ENCODE measurements around the gene SYT17.

The SYT17 gene

GRCh38 chr16:19316846-19317245 is 148.8 kb downstream of the SYT17 start:
- ATAC-seq = no peak
- no peak for TF ChIP-seq OSR1 (CRISPR knock-in tag; IDR thresholded peaks at IDR 0.05)
- no peak for TF ChIP-seq CSRNP3 (CRISPR knock-in tag; IDR thresholded peaks at IDR 0.05)
- no peak for TF ChIP-seq BACH2 (CRISPR knock-in tag; IDR thresholded peaks at IDR 0.05; ENCODE audit: borderline replicate concordance)
- no peak for TF ChIP-seq ZFP30 (CRISPR knock-in tag; IDR thresholded peaks at IDR 0.05)
- no peak for TF ChIP-seq ZFP3 (CRISPR knock-in tag; IDR thresholded peaks at IDR 0.05)
- TF ChIP-seq TCF4 (CRISPR knock-in tag; IDR thresholded peaks at IDR 0.05; ENCODE audit: borderline replicate concordance) = no peak
- no peak for TF ChIP-seq POU6F1 (CRISPR knock-in tag; IDR thresholded peaks at IDR 0.05; ENCODE audit: borderline replicate concordance, low read depth)
- TF ChIP-seq ZNF565 (CRISPR knock-in tag; conservative IDR thresholded peaks at IDR 0.05; ENCODE audit: low read depth) = no peak
- no peak for TF ChIP-seq TOX (CRISPR knock-in tag; IDR thresholded peaks at IDR 0.05; ENCODE audit: borderline replicate concordance)
- no peak for TF ChIP-seq SNAI2 (CRISPR knock-in tag; IDR thresholded peaks at IDR 0.05)
- TF ChIP-seq RARB (CRISPR knock-in tag; IDR thresholded peaks at IDR 0.05) = no peak
- TF ChIP-seq ARNTL (CRISPR knock-in tag; IDR thresholded peaks at IDR 0.05; ENCODE audit: borderline replicate concordance, low read depth) = no peak
- no peak for TF ChIP-seq ZNF8 (CRISPR knock-in tag; IDR thresholded peaks at IDR 0.05)
- no peak for TF ChIP-seq ZC3H10 (CRISPR knock-in tag; IDR thresholded peaks at IDR 0.05)
- TF ChIP-seq ISL1 (CRISPR knock-in tag; IDR thresholded peaks at IDR 0.05) = no peak
- no peak for TF ChIP-seq PPARA (CRISPR knock-in tag; IDR thresholded peaks at IDR 0.05; ENCODE audit: borderline replicate concordance)
- TF ChIP-seq ZNF70 (CRISPR knock-in tag; IDR thresholded peaks at IDR 0.05) = no peak
- no peak for TF ChIP-seq PATZ1 (CRISPR knock-in tag; IDR thresholded peaks at IDR 0.05; ENCODE audit: borderline replicate concordance)
